Activated T-helper 1 cell treated with anti-CD3 and anti-CD28 coated beads, Interleukin-12 subunit alpha, Interleukin-12 subunit beta, Interleukin-2, Interleukin-4 antibody, amounts not matched to agents 30 ng/mL and 10 ng/mL and 1 ng/mL, durations not matched to agents 14 hours and 24 hours and 36 hours (primary cell): ENCODE results near the gene DNAAF1. TPM values are rescaled to one million over a fixed set of nuclear protein-coding genes. Genes with fewer than 3 reads are reported as not detected.
A peak's percentile ranks its signal among the peaks of the same experiment; 100 is the strongest.

Experiments used
- DNase-seq: peaks from one replicate; pipeline ENCODE4 v3.0.0; 2021; ENCODE audit warnings: low spot score
- H3K27ac Mint-ChIP-seq: one replicate; pipeline ENCODE4 v1.8.0; 2021; ENCODE audit warnings: mild to moderate bottlenecking, mixed read lengths
- H3K27me3 Mint-ChIP-seq: one replicate; pipeline ENCODE4 v1.8.0; 2022; ENCODE audit warnings: mild to moderate bottlenecking, moderate library complexity, mixed read lengths; ENCODE audit not compliant: insufficient read depth
- H3K36me3 Mint-ChIP-seq: one replicate; pipeline ENCODE4 v1.8.0; 2021; ENCODE audit warnings: low read depth, mixed read lengths
- H3K4me1 Mint-ChIP-seq: one replicate; pipeline ENCODE4 v1.8.0; 2021; ENCODE audit warnings: low read depth, mixed read lengths
- H3K4me3 Mint-ChIP-seq: one replicate; pipeline ENCODE4 v1.8.0; 2021; ENCODE audit warnings: mild to moderate bottlenecking, moderate library complexity, mixed read lengths
- H3K9me3 Mint-ChIP-seq: one replicate; pipeline ENCODE4 v1.8.0; 2021; ENCODE audit warnings: mixed read lengths
- intact Hi-C: fragments of 100-400 bp; cut with micrococcal nuclease; formaldehyde crosslinking; loops from one replicate; pipeline ENCODE4 v1.15.1; 2024
- total RNA-seq: library from RNA; stranded (reverse); gene quantifications from 2 replicates; pipeline ENCODE4 v1.2.3, GENCODE V29; 2022

Gene DNAAF1
- total RNA-seq, 1 donor from 2014 or later: not detected

DNA sequence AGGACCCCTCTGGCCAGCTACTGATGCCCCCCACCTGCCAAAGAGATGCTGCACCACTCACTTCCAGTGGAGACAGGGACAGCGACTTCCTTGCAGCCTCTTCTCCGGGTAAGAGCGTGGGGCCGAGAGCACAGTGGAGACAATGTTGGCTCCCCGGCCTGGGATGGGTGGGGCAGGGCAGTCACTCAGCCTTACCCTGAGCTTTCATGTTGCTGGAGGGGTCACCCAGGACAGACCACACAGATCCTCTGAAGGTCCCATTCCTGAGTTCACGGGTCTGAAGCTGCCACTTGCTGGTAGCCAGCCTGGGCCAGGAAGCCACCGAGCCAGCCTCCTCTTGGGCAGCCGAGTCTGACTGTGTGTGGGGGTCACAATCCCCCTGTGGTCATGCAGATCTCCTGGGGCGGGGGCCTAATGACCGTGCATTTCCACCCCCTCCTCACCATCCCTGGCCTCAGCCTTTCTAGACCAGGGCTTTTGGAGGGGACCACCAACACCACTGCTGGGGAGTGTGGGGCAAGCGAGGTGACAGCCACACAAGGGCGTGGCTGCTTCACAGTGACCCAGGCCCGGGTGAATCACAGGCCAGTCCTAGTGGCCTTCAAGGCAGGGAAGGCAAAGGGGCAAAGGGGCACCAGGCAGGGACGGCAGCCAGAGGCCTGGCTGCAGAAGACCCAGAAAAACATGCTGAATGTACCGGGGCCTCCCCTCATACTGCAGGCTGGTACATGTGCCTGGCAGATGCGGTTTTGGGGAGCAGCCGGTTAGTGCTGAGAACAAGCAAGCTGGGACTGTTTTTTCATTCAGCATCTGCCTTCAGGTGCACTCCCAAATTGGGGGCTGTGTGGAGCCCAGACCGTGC, 31.3 kb downstream of the DNAAF1 start:
- Mint-ChIP-seq H3K27ac (no peak overlapping the region), H3K27me3 (no peaks in the 10 kb centered on the region), H3K4me1 (peaks cover 6% of the 10 kb centered on the region), H3K36me3 (peaks cover 7% of the 10 kb centered on the region), H3K9me3 (no peaks in the 10 kb centered on the region), H3K4me3 (no peak overlapping the region)
- intact Hi-C loops: no loop called here
- no peak for DNase-seq

GRCh38 chr16:84177741-84178073, 32.6 kb downstream of the DNAAF1 start:
- no peak overlapping the region for H3K4me3 Mint-ChIP-seq
- DNase-seq: no peak
- intact Hi-C loops: no loop called here
- peak overlapping the region; percentile 61 for H3K27ac Mint-ChIP-seq
- H3K27me3 Mint-ChIP-seq: no peaks in the 10 kb centered on the region
- peaks cover 10% of the 10 kb centered on the region for H3K36me3 Mint-ChIP-seq
- H3K4me1 Mint-ChIP-seq: peaks cover 6% of the 10 kb centered on the region
- no peaks in the 10 kb centered on the region for H3K9me3 Mint-ChIP-seq

GRCh38 chr16:84178146-84178765, 33.1 kb downstream of the DNAAF1 start:
- peak overlapping the region; percentile 61 for H3K27ac Mint-ChIP-seq
- H3K4me3 Mint-ChIP-seq: no peak overlapping the region
- H3K9me3 Mint-ChIP-seq: no peaks in the 10 kb centered on the region
- intact Hi-C loops: no loop called here
- peaks cover 14% of the 10 kb centered on the region for H3K36me3 Mint-ChIP-seq
- DNase-seq: no peak
- no peaks in the 10 kb centered on the region for H3K27me3 Mint-ChIP-seq
- H3K4me1 Mint-ChIP-seq: peaks cover 6% of the 10 kb centered on the region

GRCh38 chr16:84178892-84179611, 33.9 kb downstream of the DNAAF1 start:
- DNase-seq: no peak
- peaks cover 6% of the 10 kb centered on the region for H3K4me1 Mint-ChIP-seq
- H3K36me3 Mint-ChIP-seq: peaks cover 15% of the 10 kb centered on the region
- no peak overlapping the region for H3K27ac Mint-ChIP-seq
- intact Hi-C loops: no loop called here
- H3K9me3 Mint-ChIP-seq: no peaks in the 10 kb centered on the region
- H3K27me3 Mint-ChIP-seq: no peaks in the 10 kb centered on the region
- no peak overlapping the region for H3K4me3 Mint-ChIP-seq

DNA sequence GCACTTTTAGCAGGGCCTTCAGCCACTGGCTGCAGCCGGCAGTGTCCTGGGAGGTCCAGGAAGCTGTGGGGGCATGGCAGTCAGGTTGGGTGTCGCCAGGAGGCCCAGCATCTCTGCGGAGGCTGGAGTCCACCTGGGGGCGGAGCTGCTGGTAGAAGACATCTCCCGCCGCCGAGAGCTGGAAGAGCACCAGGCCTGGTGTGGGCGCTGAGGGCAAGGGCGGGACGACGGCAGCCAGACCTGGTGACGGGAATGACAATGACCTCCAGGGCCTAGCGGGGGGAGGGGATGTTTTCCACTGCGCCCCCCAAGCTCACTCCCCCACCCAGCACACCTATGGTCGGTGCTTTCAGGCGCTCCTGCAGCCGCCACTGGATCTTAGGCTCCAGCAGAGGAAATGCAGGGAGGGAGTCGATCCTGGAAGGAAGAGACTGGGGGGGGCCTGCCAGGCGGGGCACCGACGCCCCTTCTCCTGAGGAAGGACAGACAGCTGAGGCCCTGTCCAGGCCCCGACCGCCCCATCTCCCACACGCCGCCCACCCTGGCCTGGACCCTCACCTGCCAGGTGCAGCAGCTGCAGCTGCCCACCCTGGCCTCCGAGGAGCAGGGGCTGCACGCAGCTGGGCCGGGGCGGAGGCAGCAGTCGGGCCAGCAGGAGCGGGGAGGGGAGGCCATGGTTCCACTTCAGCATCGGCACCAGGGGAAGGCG, 34.7 kb downstream of the DNAAF1 start:
- Mint-ChIP-seq H3K4me1 (peaks cover 6% of the 10 kb centered on the region), H3K9me3 (no peaks in the 10 kb centered on the region), H3K27ac (no peak overlapping the region), H3K4me3 (no peak overlapping the region), H3K27me3 (no peaks in the 10 kb centered on the region), H3K36me3 (peaks cover 17% of the 10 kb centered on the region)
- DNase-seq: no peak
- intact Hi-C loops: loop anchor here (10.0 kb wide), 1 partner anchor 325 kb away; the partner anchor contains the start of gene MEAK7

DNA sequence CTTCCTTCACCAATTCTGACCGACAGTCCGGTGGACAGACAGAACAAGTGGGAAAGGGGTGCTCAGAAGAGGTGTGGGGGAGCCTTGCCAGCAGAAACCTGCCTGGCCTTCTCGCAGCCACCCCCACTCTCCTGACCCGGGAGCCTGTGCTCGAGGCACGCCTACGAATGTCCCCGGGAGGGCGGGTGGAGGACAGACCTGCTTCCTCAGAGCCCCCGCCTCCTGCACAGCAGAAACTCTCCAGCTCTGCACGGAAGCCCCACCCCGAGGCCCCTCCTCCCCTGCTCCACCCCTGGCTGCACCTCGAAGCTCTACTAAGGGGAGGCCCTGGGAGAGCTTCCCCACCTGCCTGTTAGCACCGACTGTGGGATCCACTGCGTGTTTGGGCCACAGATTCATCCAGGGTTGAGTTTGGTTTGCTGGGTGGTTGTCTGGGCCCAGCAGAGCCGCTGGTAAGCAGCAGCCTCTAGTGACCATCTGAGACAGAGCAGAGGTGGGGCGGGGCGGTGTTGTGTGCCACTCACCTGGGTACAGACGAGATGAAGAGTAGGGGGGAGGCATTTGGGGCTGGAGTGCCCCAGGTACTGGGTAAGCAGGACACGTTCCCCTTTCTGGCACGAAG, 35.5 kb downstream of the DNAAF1 start:
- H3K36me3 Mint-ChIP-seq: peaks cover 24% of the 10 kb centered on the region
- H3K4me3 Mint-ChIP-seq: no peak overlapping the region
- H3K27me3 Mint-ChIP-seq: no peaks in the 10 kb centered on the region
- no peaks in the 10 kb centered on the region for H3K9me3 Mint-ChIP-seq
- intact Hi-C loops: loop anchor here (10.0 kb wide), 1 partner anchor 324 kb away; the partner anchor contains the start of gene MEAK7
- DNase-seq: no peak
- no peak overlapping the region for H3K27ac Mint-ChIP-seq
- peaks cover 7% of the 10 kb centered on the region for H3K4me1 Mint-ChIP-seq

DNA sequence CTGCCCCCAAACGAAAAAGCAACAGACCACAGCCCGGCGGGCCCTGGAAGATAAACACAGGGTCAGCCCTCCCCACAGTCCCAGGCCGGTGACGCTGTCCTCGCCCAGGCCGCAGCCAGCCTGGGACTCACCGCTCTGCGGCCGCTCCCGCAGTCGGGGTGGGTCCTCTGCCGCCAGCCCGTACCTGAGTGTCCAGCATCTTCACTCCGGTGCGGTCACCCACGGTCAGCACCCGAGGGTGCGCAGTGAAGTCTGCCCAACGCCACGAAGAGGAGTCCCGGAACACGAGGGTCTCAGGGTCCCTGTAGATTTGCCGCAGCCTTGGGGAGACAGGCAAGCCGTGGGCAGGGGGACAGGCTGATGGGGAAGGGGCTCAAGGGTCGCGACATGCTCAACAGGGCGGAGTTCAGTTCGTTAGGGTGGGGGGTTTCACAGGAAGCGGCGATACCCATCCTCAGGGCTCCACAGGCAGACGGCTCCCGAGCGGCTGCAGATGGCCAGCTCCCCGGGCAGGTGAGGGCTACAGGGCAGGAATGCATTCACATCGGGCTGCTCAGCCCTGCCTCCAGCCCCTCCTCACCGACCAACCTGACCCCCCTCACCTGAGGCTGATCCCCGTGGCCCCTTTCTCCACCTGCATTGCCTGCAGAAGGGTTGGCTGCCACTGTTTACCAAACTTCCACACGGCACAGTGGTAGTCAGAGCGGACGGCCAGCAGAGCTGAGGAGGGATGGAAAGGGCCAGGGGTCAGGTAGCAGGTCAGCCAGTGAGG, 36.2 kb downstream of the DNAAF1 start:
- peaks cover 24% of the 10 kb centered on the region for H3K36me3 Mint-ChIP-seq

GRCh38 chr16:84182104-84182503, 37.0 kb downstream of the DNAAF1 start:
- Mint-ChIP-seq H3K9me3 (no peaks in the 10 kb centered on the region), H3K36me3 (peaks cover 24% of the 10 kb centered on the region), H3K4me1 (peaks cover 12% of the 10 kb centered on the region), H3K4me3 (no peak overlapping the region), H3K27me3 (no peaks in the 10 kb centered on the region), H3K27ac (no peak overlapping the region)
- DNase-seq: no peak
- intact Hi-C loops: loop anchor here (10.0 kb wide), 1 partner anchor 323 kb away; the partner anchor contains the start of gene MEAK7

More for the DNA sequence above, 36.2 kb downstream of the DNAAF1 start:
- no peaks in the 10 kb centered on the region for H3K27me3 Mint-ChIP-seq
- no peak overlapping the region for H3K4me3 Mint-ChIP-seq
- DNase-seq: no peak
- H3K27ac Mint-ChIP-seq: no peak overlapping the region
- H3K9me3 Mint-ChIP-seq: no peaks in the 10 kb centered on the region
- intact Hi-C loops: loop anchor here (10.0 kb wide), 1 partner anchor 323 kb away; the partner anchor contains the start of gene MEAK7
- H3K4me1 Mint-ChIP-seq: peaks cover 12% of the 10 kb centered on the region

- H3K36me3 Mint-ChIP-seq: peaks cover 22% of the 10 kb centered on the region
- H3K27ac Mint-ChIP-seq: no peak overlapping the region
- H3K4me1 Mint-ChIP-seq: peaks cover 8% of the 10 kb centered on the region
- H3K4me3 Mint-ChIP-seq: no peak overlapping the region
- no peaks in the 10 kb centered on the region for H3K27me3 Mint-ChIP-seq
- H3K9me3 Mint-ChIP-seq: no peaks in the 10 kb centered on the region
- no peak for DNase-seq
- intact Hi-C loops: loop anchor here (10.0 kb wide), 1 partner anchor 322 kb away; the partner anchor contains the start of gene MEAK7
Observed at GRCh38 chr16:84182680-84183571, 37.8 kb downstream of the DNAAF1 start.

- Mint-ChIP-seq H3K27ac (no peak overlapping the region), H3K4me3 (no peak overlapping the region), H3K27me3 (no peaks in the 10 kb centered on the region), H3K4me1 (peaks cover 6% of the 10 kb centered on the region), H3K36me3 (peaks cover 19% of the 10 kb centered on the region), H3K9me3 (no peaks in the 10 kb centered on the region)
- no peak for DNase-seq
- intact Hi-C loops: loop anchor here (10.0 kb wide), 1 partner anchor 321 kb away; the partner anchor contains the start of gene MEAK7
Observed at GRCh38 chr16:84183572-84183875, 38.4 kb downstream of the DNAAF1 start.
